GM19238 (cell line): Measurements from ENCODE around the gene SPIRE2.
"Not testable (repeated sequence)": the region's sequence is repeated elsewhere in the genome, so short reads cannot be mapped to it uniquely, and the experiment has no call there.

Experiments
- DNase-seq: peaks from one replicate; pipeline ENCODE4 v3.0.0; 2011; ENCODE audit warnings: low spot score; ENCODE audit not compliant: insufficient read length

SPIRE2 gene

GRCh38 chr16:89864527-89864820 is 36.2 kb downstream of the SPIRE2 start:
- DNase-seq, result no peak

GRCh38 chr16:89867918-89868317 is 39.6 kb downstream of the SPIRE2 start:
- no peak for DNase-seq

- DNase-seq, result no peak
Observed at GRCh38 chr16:89869911-89870310, 41.6 kb downstream of the SPIRE2 start.

- DNase-seq, result no peak
Observed at GRCh38 chr16:89870440-89870839, 42.2 kb downstream of the SPIRE2 start.

GRCh38 chr16:89871895-89872294 is 43.6 kb downstream of the SPIRE2 start:
- DNase-seq, result no peak

GRCh38 chr16:89873109-89873971 is 45.1 kb downstream of the SPIRE2 start, which contains the start of gene TCF25:
TCF25 (plus strand) TSS chr16:89873592; CDS start chr16:89873668, 76 bp downstream.
- peak; percentile 75 for DNase-seq

- peak; percentile 84 for DNase-seq
Observed at GRCh38 chr16:89873972-89874689, 45.9 kb downstream of the SPIRE2 start.

- DNase-seq, result not testable (repeated sequence)
Observed at GRCh38 chr16:89879123-89879522, 50.8 kb downstream of the SPIRE2 start.

GRCh38 chr16:89880477-89881367 is 52.4 kb downstream of the SPIRE2 start:
- no peak for DNase-seq

- DNase-seq, result no peak
Observed at GRCh38 chr16:89881368-89881730, 53.1 kb downstream of the SPIRE2 start.

- DNase-seq, result no peak
Observed at GRCh38 chr16:89883346-89884040, 55.2 kb downstream of the SPIRE2 start.

GRCh38 chr16:89884041-89884421 is 55.8 kb downstream of the SPIRE2 start:
- no peak for DNase-seq

- DNase-seq, result no peak
Observed at GRCh38 chr16:89887243-89887642, 59.0 kb downstream of the SPIRE2 start.

- no peak for DNase-seq
Observed at GRCh38 chr16:89890200-89890599, 61.9 kb downstream of the SPIRE2 start.

- no peak for DNase-seq
Observed at GRCh38 chr16:89890886-89891657, 62.8 kb downstream of the SPIRE2 start.

GRCh38 chr16:89892055-89892630 is 63.9 kb downstream of the SPIRE2 start:
- no peak for DNase-seq

- DNase-seq, result no peak
Observed at GRCh38 chr16:89892635-89893034, 64.4 kb downstream of the SPIRE2 start.

GRCh38 chr16:89893642-89894548 is 65.6 kb downstream of the SPIRE2 start:
- no peak for DNase-seq
